ENCODE data around the gene PCBP2.
A peak's percentile ranks its signal among the peaks of the same experiment; 100 is the strongest.

The PCBP2 gene

DNA sequence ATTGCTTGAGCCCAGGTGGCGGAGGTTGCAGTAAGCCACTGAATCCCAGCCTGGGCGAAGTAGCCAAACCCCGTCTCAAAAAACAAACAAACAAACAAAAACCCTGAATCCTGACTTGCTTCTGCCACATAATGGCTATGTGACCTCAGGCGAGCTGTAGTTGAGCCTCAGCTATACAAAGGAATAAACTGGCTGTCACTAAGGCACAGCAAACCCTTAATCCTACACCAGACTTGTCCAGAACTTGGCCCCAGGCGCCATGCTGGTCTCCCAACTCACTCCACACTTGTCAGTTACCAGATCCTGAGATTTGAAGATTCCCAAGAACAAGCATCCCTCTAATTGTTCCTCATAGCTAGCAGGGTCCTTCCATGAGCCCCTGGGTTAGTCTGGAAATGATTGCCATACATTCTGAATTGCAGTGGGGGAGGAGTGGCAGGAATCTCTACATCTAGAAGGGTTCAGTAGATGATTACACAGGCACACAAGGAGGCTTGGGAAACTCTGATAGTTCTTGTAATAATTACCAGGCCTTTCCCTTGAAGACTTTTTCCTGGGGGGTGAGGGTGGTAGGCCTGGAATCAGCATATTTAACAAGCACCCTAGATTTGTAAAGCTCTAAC is 37.5 kb downstream of the PCBP2 start:
- Mint-ChIP-seq H3K4me1 (ENCODE audit: low read depth) (peaks cover 17% of the 10 kb centered on the region), H3K4me3 (no peak overlapping the region), H3K9me3 (no peaks in the 10 kb centered on the region), H3K27me3 (no peaks in the 10 kb centered on the region), H3K27ac (no peak overlapping the region), H3K36me3 (ENCODE audit: low read depth) (peaks cover 12% of the 10 kb centered on the region)

DNA sequence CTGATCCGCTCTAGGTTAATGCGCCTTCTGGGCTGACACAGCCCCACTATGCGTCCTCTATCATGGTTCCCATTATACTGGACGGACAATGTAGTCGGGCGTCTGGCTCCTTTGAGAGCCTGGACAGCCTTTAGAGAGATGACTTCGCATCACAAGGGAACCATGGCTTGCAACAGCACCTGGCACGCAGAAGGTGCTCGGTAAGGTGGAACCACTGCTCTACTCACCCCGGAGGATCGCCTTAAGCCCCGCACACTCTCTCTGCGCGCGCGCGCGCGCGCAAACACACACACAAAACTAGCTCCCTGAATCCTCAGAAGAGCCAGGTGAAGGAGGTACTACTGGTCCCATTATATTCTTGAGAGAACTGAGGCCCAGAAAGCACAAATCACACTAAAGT is 40.3 kb downstream of the PCBP2 start:
- peak overlapping the region; percentile 28 for H3K27ac Mint-ChIP-seq

DNA sequence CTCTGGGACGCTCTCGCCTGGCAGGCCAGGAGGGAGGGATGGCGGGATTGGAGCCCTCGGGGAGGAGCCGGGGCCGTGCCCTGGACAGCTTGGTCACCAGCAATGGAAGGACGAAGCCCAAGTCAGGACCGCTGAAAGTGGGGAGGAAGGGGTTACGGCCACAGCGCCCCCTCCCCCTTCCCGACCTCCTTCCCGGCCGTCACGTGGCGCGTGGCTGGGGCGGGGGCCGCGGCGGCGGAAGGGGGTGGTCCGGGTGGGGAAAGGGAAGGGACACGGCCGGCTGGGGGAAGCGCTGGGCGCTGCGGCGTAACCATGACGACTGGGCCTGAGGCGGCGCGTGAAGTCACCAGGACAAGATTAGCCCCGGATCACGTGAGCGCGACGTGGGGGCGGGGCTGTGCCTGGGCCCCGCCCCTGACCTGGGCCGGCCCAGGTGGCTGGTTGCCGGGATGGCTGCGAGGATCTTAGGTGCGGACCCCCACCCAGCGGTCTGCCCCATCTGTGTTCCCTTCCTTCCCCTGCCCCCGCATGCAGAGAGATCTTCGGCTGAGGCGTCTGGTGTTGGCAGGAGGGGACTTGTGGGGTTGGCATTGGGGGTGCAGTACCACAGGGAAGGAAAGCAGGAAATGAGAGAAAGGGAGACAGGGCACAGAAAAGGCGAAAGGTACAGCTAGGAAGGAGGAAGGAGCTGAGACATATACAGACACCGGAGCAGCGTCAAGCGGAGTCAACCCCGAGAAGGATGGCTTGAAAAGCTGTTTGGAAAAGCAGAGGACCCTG is 41.1 kb downstream of the PCBP2 start:
- H3K4me1 Mint-ChIP-seq (ENCODE audit: low read depth): peaks cover 20% of the 10 kb centered on the region
- H3K4me3 Mint-ChIP-seq: peak overlapping the region; percentile 90
- no peaks in the 10 kb centered on the region for H3K9me3 Mint-ChIP-seq
- no peaks in the 10 kb centered on the region for H3K27me3 Mint-ChIP-seq
- H3K27ac Mint-ChIP-seq: peak overlapping the region; percentile 89
- no peaks in the 10 kb centered on the region for H3K36me3 Mint-ChIP-seq (ENCODE audit: low read depth)

More for the DNA sequence above, 40.3 kb downstream of the PCBP2 start:
- Mint-ChIP-seq H3K9me3 (no peaks in the 10 kb centered on the region), H3K4me1 (ENCODE audit: low read depth) (peaks cover 17% of the 10 kb centered on the region), H3K4me3 (peak overlapping the region; percentile 90), H3K36me3 (ENCODE audit: low read depth) (no peaks in the 10 kb centered on the region), H3K27me3 (no peaks in the 10 kb centered on the region)

DNA sequence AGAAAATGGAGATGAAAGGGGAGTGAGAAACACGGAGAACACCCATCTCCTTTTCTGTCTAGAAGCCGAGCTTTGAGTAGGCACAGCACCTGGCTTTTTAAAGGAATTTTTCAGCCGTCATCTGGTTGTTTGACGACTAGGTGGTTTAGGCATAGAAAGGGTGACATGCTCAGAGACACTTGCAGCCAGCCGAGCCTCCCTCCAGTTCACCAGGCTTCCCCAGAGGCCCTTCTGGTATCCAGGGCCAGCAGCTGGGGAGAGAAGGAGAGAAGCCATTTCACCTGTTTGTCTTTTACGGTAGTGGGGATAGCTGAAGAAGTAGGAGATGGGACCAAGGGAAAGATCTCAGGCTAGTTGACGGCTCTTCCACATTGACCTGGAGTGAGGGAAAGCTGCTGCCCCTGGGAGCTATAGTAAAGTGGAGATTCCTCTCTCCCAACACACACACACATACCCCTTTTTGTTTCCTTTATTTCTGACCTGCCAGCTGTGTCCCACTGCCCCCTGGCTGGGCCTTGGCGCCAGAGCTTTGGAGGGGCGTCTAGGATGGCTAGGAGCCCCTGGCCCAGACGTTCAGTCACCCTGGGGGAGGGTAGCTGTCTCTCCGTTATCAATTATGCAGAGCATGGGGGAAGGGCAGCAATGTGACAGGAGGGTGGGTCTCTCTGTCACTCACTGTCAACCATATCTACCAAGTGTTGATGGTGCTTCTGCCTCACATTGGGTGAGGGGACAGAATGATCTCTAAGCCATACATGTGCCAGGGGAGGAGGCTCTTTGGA is 41.9 kb downstream of the PCBP2 start:
- peak overlapping the region; percentile 89 for H3K27ac Mint-ChIP-seq
- no peaks in the 10 kb centered on the region for H3K9me3 Mint-ChIP-seq
- H3K27me3 Mint-ChIP-seq: no peaks in the 10 kb centered on the region
- peak overlapping the region; percentile 90 for H3K4me3 Mint-ChIP-seq
- peaks cover 27% of the 10 kb centered on the region for H3K4me1 Mint-ChIP-seq (ENCODE audit: low read depth)
- H3K36me3 Mint-ChIP-seq (ENCODE audit: low read depth): no peaks in the 10 kb centered on the region

DNA sequence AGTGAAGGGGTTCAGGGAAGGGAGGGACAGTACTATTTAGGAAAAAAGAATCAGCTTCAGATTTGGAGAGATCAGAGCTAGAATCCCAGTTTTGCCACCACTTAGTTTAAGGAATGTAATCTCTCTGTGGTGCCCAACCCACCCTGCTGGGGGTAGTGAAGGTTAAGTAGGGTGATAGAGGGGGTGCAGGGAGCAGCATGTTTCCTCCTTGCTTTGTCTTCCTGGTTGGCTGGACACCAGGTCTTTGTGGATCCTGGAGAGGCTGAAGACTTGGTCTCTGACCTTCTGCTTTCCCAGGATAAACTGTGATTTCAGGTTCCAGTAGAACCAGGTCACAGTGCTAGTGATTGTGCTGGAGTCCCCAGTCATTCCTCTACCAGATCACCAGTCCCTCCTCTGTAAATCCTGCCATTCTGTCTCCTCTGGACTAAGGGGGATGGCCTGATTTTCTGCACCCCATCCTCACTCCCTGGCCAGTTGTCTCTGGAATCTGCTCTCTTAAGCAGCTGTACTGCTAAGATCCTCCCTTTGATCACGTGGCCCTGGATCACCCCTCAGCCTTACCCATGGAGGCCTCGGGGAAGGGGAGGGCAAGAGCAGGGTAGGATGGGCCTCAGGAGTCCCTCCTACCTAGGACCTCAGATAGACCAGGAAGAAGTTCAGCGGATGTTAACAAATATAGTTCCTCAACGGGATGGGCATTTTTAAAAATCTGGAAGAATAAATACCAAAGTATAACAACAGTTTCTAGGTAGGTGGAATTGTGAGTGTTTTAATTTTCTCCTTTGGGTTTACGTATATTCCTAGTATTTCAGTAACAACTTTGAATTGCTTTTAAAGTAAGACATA is 44.2 kb downstream of the PCBP2 start:
- peak overlapping the region; percentile 27 for H3K27ac Mint-ChIP-seq
- H3K4me1 Mint-ChIP-seq (ENCODE audit: low read depth): peaks cover 37% of the 10 kb centered on the region
- H3K27me3 Mint-ChIP-seq: no peaks in the 10 kb centered on the region
- no peak overlapping the region for H3K4me3 Mint-ChIP-seq
- H3K36me3 Mint-ChIP-seq (ENCODE audit: low read depth): no peaks in the 10 kb centered on the region
- H3K9me3 Mint-ChIP-seq: no peaks in the 10 kb centered on the region

DNA sequence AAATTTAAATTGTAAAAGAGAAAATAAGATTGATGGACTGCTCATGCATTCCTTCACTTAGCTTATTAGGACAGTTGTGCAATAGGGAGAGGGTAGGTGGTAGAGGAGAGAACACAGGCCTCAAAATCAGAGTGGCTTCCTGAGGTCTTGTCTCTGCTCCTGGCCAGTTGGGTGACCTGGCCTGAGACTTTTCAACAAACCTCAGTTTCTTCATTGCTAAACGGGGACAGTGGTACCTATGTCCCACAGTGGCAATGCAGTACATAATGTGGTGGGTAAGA is 44.8 kb downstream of the PCBP2 start:
- H3K9me3 Mint-ChIP-seq: no peaks in the 10 kb centered on the region
- H3K4me1 Mint-ChIP-seq (ENCODE audit: low read depth): peaks cover 40% of the 10 kb centered on the region
- H3K4me3 Mint-ChIP-seq: no peak overlapping the region
- H3K36me3 Mint-ChIP-seq (ENCODE audit: low read depth): no peaks in the 10 kb centered on the region
- H3K27ac Mint-ChIP-seq: no peak overlapping the region
- no peaks in the 10 kb centered on the region for H3K27me3 Mint-ChIP-seq

DNA sequence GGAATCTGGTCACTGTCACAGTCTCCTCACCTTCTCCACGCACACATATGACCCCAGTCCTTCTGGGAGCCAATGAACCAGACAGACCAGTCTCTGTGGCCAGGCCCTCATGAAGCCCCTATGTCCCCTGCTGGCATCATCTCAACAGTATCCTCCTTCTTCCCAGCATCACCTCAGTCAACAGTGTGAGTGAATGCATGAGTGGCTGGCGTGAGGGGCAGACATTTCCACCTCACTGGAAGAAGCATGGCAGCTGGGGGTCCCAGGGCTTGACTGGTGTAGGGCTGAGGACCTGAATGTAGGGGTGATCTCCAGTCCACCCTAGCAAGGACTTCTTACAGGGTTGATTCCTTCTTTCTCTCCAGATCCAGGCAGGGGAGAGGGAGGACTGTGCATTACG is 45.6 kb downstream of the PCBP2 start:
- peaks cover 42% of the 10 kb centered on the region for H3K4me1 Mint-ChIP-seq (ENCODE audit: low read depth)
- no peak overlapping the region for H3K4me3 Mint-ChIP-seq
- no peaks in the 10 kb centered on the region for H3K9me3 Mint-ChIP-seq
- no peaks in the 10 kb centered on the region for H3K36me3 Mint-ChIP-seq (ENCODE audit: low read depth)
- no peak overlapping the region for H3K27ac Mint-ChIP-seq
- H3K27me3 Mint-ChIP-seq: no peaks in the 10 kb centered on the region

DNA sequence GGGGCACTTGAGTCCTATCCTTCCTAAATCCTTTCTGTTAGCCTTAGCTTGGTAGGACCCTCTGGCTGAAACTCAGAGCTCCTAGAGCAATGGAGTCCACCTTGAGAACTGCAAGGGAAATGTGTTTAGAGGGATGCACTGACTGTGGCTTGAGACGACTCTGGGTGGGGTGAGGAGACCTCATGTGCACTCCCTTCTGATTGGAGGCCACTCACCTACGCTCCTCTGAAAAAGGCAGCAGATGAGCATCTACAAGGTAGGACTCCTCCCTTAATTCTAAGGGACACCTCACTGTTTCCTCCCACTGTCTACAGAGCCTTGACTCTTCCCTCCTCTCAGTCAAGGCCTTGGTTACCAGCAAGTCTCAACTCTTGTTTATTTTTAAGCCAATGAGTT is 46.3 kb downstream of the PCBP2 start:
- Mint-ChIP-seq H3K27ac (peak overlapping the region; percentile 67), H3K36me3 (ENCODE audit: low read depth) (no peaks in the 10 kb centered on the region), H3K9me3 (no peaks in the 10 kb centered on the region), H3K4me3 (peak overlapping the region; percentile 89), H3K4me1 (ENCODE audit: low read depth) (peaks cover 44% of the 10 kb centered on the region), H3K27me3 (no peaks in the 10 kb centered on the region)

DNA sequence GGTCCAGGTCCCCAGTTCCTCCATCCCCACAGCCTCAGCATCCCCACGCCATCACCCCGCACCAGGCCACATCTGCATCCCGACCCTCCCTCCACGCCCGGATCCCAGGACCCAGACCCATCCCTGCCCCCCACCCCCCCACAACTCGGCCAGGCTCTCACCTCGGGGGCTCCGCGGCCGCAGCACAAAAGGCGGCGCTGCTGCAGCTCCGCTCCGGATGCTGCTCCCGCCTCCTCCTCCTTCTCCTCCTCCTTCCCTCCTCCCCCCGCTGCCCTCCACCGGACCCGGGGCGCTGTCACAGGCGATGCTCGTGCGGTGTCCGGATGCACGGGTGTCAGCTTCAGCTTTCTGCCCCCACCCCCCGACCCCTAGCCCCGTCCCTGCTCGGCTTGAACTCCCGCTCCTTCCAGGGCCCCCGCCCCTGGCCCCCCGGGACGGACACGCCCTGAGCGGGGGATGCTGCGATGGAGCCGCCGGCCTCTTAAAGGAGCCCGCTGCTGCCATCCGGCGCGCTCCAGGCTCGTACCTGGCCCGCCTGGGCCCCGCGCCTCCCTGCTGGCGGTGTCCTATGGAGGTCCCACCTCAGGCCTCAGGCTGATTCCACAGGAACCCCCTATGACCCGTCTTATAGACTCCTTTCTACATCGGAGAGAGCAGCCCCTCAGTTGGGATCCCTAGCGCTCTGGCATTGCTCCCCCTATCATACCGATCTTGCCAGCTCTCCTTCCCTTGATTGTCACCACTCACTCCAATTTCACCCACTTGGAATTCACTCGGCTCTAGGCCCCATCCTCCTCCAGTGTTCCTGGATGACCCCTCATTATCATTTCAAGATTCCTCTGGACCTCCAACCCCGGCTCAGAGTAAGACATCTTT is 47.6 kb downstream of the PCBP2 start, which contains the start of gene MAP3K12:
MAP3K12 (minus strand) TSS at position 193 of the 876 bp plus-strand sequence. CDS start 12,067 bp downstream, outside the sequence.
- H3K27me3 Mint-ChIP-seq: no peaks in the 10 kb centered on the region
- H3K27ac Mint-ChIP-seq: peak within 1 kb of the TSS; percentile 89

DNA sequence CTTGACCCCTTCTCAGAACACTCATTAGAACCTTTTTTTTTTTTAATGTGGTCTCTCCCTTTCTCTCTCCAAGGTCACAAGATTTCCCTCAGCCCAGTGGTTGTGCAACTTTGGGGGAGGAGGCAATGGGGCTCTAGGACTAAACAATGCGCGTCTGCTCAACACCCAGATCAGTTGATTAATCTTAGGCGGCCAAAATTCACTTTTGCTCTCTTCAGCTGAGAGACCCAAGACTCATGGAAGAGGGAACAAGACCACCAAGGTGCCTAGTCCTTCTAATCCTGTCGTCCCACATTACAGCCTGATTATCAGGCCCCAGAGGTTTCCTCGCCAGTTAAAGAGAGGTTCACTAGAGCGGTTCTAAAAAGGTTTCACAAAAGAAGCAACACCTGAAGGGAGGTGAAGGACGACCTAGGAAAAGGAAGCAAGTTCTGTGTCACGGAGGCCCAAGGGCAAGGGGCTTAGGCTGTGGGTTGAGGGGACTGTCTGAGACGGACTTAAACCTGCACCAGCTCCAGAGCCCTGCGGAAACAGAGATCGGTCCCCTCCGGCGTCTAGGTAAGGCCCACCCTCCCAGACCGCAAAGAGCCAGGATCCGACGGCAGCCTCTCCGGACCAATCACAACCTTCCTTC is 48.4 kb downstream of the PCBP2 start:
- Mint-ChIP-seq H3K27ac (peak overlapping the region; percentile 89), H3K9me3 (no peaks in the 10 kb centered on the region), H3K4me1 (ENCODE audit: low read depth) (peaks cover 39% of the 10 kb centered on the region), H3K4me3 (peak overlapping the region; percentile 89), H3K27me3 (no peaks in the 10 kb centered on the region), H3K36me3 (ENCODE audit: low read depth) (peaks cover 5% of the 10 kb centered on the region)

More for the DNA sequence above, 47.6 kb downstream of the PCBP2 start, which contains the start of gene MAP3K12:
- Mint-ChIP-seq H3K4me1 (ENCODE audit: low read depth) (peaks cover 39% of the 10 kb centered on the region), H3K9me3 (no peaks in the 10 kb centered on the region), H3K4me3 (peak within 1 kb of the TSS; percentile 89), H3K36me3 (ENCODE audit: low read depth) (no peaks in the 10 kb centered on the region)

DNA sequence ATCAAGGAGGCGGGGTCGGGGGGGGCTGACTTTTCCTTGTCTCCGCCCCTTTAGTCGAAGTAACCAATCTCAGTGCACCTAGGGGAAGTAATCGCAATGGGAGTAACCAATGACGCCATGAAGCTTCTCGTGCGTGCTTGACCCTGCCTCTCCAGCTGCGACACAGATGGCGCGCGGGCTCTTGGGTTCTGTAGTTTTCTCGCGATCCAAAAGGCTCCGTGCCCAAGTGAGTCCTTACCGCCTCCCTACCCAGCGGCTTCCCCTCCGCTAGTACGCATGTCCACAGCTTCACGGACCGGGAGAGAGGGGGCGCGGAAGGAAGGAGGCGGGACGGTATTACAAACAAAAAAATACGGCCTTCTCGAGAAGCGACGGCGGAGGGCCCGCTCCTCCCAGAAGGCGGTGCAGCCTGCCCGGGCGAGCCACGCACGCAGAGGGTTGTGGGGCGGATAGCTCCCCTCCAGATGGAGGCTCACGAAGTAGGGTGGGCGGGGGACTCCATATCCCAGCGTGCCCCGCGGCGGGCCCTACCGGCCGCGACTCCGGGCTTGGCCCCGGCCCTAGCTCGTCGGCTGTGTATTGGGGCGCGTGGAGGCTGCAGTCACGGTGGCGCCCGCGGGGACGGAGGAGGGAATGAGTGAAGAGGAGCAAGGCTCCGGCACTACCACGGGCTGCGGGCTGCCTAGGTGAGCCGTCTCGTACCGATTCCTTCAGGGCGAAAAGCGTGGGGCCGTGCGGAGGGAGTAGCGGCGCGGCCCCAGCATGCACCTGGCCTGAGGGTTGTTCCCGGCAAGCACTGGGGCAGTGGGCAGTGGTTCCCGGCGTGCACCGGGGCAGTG is 49.1 kb downstream of the PCBP2 start, which contains the start of gene TARBP2:
TARBP2 (plus strand) TSS at position 508 of the 839 bp plus-strand sequence; CDS start at position 634, 126 bp downstream.
- Mint-ChIP-seq H3K36me3 (ENCODE audit: low read depth) (peaks cover 12% of the 10 kb centered on the region), H3K27me3 (no peaks in the 10 kb centered on the region), H3K27ac (peak within 1 kb of the TSS; percentile 89), H3K4me1 (ENCODE audit: low read depth) (peaks cover 39% of the 10 kb centered on the region), H3K4me3 (peak within 1 kb of the TSS; percentile 89), H3K9me3 (no peaks in the 10 kb centered on the region)

DNA sequence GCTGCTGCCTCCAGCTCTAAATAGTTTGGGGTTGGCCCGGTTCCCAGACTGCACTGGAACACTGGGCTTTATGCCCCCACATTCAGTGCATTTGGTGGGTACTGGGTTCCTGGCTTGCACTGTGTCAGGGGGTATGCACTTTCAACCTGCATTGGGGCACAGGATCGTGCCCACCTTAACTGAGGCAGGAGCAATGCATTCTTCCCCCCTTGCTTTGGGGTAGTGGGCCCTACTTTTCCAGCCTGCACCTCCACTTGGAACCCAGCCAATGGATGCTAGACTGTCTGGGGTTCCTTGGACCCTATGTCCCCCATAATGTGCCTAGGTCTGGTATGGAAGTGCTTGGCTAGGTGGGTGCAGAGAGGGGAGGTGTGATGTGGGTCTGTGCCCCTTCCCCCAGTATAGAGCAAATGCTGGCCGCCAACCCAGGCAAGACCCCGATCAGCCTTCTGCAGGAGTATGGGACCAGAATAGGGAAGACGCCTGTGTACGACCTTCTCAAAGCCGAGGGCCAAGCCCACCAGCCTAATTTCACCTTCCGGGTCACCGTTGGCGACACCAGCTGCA is 49.8 kb downstream of the PCBP2 start:
- Mint-ChIP-seq H3K27me3 (no peaks in the 10 kb centered on the region), H3K4me3 (peak overlapping the region; percentile 89), H3K9me3 (no peaks in the 10 kb centered on the region), H3K36me3 (ENCODE audit: low read depth) (peaks cover 13% of the 10 kb centered on the region), H3K4me1 (ENCODE audit: low read depth) (peaks cover 39% of the 10 kb centered on the region), H3K27ac (peak overlapping the region; percentile 89)

Measured in stimulated activated naive CD8-positive, alpha-beta T cell treated with anti-CD3 and anti-CD28 coated beads, Interleukin-15, Interleukin-2, amounts not matched to agents 100 ng/mL and 50 ng/mL, for 24 hours (primary cell).